Sigmoid colon (tissue), 4 donors: ENCODE data around the gene TRIM44.

ENCODE experiments used
- CTCF ChIP-seq, 4 experiments: fragments of 450-650 bp in 3 of 4; fragments of 200-600 bp in 1 of 4; IDR thresholded peaks; one replicate each; pipeline ENCODE4 v1.5.1; 2016 to 2019; ENCODE audit warnings: antibody characterized with exemption in 4 of 4, mild to moderate bottlenecking in 3 of 4, moderate library complexity in 2 of 4
- EP300 ChIP-seq, 4 donors: sonication (generic); formaldehyde crosslinking; IDR thresholded peaks; one replicate each; pipeline ENCODE4 v1.6.1; 2017; ENCODE audit warnings: antibody characterized with exemption in 4 of 4
- POLR2A ChIP-seq, 2 donors: fragments of 450-650 bp; IDR thresholded peaks; one replicate each; pipeline ENCODE4 v1.6.1; 2016; ENCODE audit warnings: antibody characterized with exemption in 2 of 2, mild to moderate bottlenecking in 2 of 2, moderate library complexity in 2 of 2
- POLR2AphosphoS5 ChIP-seq, 4 donors: sonication (generic); formaldehyde crosslinking; IDR thresholded peaks; one replicate each; pipeline ENCODE4 v1.6.1; 2017; ENCODE audit warnings: antibody characterized with exemption in 4 of 4

DNA sequence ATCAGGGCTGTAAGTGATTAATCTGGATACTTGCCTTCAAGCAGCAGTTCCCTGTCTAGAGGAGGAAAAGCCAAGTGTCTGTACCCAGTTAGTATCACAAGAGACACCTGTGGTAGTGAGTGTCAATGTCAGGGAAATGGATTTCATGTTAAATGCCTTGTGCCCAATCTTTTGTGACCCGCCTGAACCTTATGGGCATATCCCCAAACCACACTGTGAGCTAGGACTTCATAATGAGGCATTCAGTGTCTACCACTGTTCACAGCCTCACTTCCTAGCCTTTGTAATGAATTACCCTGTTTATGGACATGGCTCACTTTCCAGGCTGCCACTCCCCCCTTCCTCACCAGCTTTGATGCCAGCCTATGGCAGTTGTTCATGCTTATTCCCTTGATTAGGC lies 125.1 kb downstream of the TRIM44 start:
- no peak for TF ChIP-seq CTCF (IDR thresholded peaks at IDR 0.05)
- TF ChIP-seq POLR2A (IDR thresholded peaks at IDR 0.05): no peak
- TF ChIP-seq POLR2AphosphoS5 (IDR thresholded peaks at IDR 0.05): no peak
- no peak for TF ChIP-seq EP300 (IDR thresholded peaks at IDR 0.05)
